Memory B cell (primary cell): ENCODE data around the gene CPPED1.
A peak's percentile ranks its signal among the peaks of the same experiment; 100 is the strongest.

Experiments used
- ATAC-seq: fragments of 150-1000 bp; cut with Tn5 transposase; 2 replicates; pipeline ENCODE4 v1.10.0; 2021; ENCODE audit warnings: low read depth, mild to moderate bottlenecking, moderate library complexity
- DNase-seq, 2 donors: peaks; one replicate each; pipeline ENCODE4 v3.0.0; 2022; ENCODE audit warnings: low spot score in 2 of 2
- H3K27ac Mint-ChIP-seq: one replicate; pipeline ENCODE4 v1.8.0; 2022; ENCODE audit warnings: mild to moderate bottlenecking, moderate library complexity, mixed read lengths
- H3K27me3 Mint-ChIP-seq: one replicate; pipeline ENCODE4 v1.8.0; 2022; ENCODE audit warnings: mixed read lengths
- H3K36me3 Mint-ChIP-seq: one replicate; pipeline ENCODE4 v1.8.0; 2022; ENCODE audit warnings: mild to moderate bottlenecking, mixed read lengths
- H3K4me1 Mint-ChIP-seq: one replicate; pipeline ENCODE4 v1.8.0; 2022; ENCODE audit warnings: mixed read lengths
- H3K4me3 Mint-ChIP-seq: one replicate; pipeline ENCODE4 v1.8.0; 2022; ENCODE audit warnings: mild to moderate bottlenecking, moderate library complexity, mixed read lengths
- H3K9me3 Mint-ChIP-seq: one replicate; pipeline ENCODE4 v1.8.0; 2022; ENCODE audit warnings: mixed read lengths

CPPED1 gene

GRCh38 chr16:12688951-12689850 is 114.5 kb downstream of the CPPED1 start:
- H3K4me1 Mint-ChIP-seq, result no peaks in the 10 kb centered on the region
- DNase-seq (no peak), ATAC-seq (no peak)
- no peaks in the 10 kb centered on the region for H3K9me3 Mint-ChIP-seq
- no peaks in the 10 kb centered on the region for H3K27me3 Mint-ChIP-seq
- H3K27ac Mint-ChIP-seq, result no peak overlapping the region
- no peak overlapping the region for H3K4me3 Mint-ChIP-seq
- peaks cover 22% of the 10 kb centered on the region for H3K36me3 Mint-ChIP-seq

DNA sequence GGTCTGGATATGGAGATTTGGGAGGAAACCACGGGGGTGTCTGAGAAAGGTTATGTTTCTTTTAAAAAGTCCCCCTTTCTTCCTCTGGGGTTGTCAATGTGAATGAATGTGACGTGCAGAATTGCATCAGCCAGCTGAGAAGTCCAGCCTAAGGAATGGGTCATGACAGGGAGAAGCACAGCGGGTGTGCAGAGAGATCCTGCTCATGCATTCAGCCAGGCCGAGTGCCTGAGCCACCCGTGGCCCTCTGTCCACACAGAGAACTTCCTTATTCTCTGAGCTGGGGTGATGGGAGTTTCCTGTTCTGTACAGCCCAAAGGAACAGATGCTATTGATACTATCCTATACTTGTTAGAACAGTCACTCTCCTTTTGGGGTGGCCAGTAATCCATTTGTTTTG is 117.9 kb downstream of the CPPED1 start:
- H3K9me3 Mint-ChIP-seq, result no peaks in the 10 kb centered on the region
- H3K27me3 Mint-ChIP-seq, result no peaks in the 10 kb centered on the region
- DNase-seq, result no peak
- H3K27ac Mint-ChIP-seq, result no peak overlapping the region
- no peaks in the 10 kb centered on the region for H3K4me1 Mint-ChIP-seq
- ATAC-seq, result no peak
- no peak overlapping the region for H3K4me3 Mint-ChIP-seq
- peaks cover 17% of the 10 kb centered on the region for H3K36me3 Mint-ChIP-seq

- peaks cover 3% of the 10 kb centered on the region for H3K9me3 Mint-ChIP-seq
- DNase-seq, result no peak
- H3K36me3 Mint-ChIP-seq, result peaks cover 15% of the 10 kb centered on the region
- no peak for ATAC-seq
- H3K27me3 Mint-ChIP-seq, result no peaks in the 10 kb centered on the region
- no peak overlapping the region for H3K4me3 Mint-ChIP-seq
- no peak overlapping the region for H3K27ac Mint-ChIP-seq
- peaks cover under 1% of the 10 kb centered on the region for H3K4me1 Mint-ChIP-seq
Observed at GRCh38 chr16:12682432-12683165, 121.1 kb downstream of the CPPED1 start.

DNA sequence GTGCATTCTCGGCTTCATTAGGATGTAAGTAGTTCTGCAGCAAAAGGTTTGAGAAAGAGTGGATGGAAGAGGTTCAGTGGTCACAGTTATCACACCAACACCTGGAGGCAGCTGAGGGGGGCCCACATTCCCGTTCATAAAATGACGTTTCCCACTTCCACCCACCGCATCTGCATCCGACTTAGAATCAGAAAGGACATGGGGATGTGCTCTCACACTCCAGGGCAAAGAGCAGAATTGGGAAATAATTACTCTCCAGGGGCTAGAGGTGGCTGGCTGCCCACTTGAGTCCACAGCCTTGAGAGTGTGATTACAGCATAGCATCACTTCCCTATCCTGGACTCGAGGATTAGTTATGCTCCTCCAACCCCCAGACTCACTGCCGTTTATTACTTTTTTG is 122.0 kb downstream of the CPPED1 start:
- Mint-ChIP-seq H3K4me3 (no peak overlapping the region), H3K27ac (no peak overlapping the region), H3K27me3 (no peaks in the 10 kb centered on the region), H3K4me1 (peaks cover 8% of the 10 kb centered on the region), H3K36me3 (peaks cover 15% of the 10 kb centered on the region), H3K9me3 (peaks cover 3% of the 10 kb centered on the region)
- DNase-seq (no peak), ATAC-seq (no peak)

GRCh38 chr16:12680531-12680930 is 123.2 kb downstream of the CPPED1 start:
- no peak overlapping the region for H3K4me3 Mint-ChIP-seq
- DNase-seq (no peak), ATAC-seq (no peak)
- H3K9me3 Mint-ChIP-seq, result peaks cover 3% of the 10 kb centered on the region
- H3K4me1 Mint-ChIP-seq, result peaks cover 8% of the 10 kb centered on the region
- H3K27ac Mint-ChIP-seq, result no peak overlapping the region
- H3K27me3 Mint-ChIP-seq, result no peaks in the 10 kb centered on the region
- peaks cover 15% of the 10 kb centered on the region for H3K36me3 Mint-ChIP-seq

DNA sequence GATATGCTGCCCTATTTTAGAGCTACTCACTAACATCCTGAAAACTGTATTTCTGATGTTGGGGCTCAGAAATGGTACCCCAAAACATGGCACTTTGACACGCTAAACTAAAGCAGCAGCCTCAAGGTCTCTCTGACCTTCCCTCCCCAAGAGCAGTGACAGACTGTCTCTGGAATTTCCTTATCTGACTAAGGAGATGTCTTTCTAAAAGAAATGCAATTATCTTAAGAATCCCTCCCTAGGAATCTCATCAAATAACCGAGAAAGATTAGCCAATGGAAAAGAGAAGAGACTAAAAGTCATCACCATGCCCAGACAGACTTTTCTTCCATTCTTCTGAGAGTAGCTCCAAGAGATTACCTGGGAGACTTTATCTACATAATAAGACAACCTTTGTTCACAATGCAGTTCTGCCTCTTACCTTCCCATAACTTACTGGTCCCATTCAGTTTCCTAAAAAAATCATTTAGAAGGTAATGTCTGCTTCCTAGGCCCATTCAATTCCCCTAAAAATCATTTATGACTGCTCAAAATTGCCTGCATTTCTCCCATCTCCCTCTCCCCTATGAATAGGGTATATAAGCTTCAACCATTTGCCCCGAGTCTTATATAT is 123.9 kb downstream of the CPPED1 start:
- DNase-seq (no peak), ATAC-seq (no peak)
- Mint-ChIP-seq H3K36me3 (peaks cover 15% of the 10 kb centered on the region), H3K27me3 (no peaks in the 10 kb centered on the region), H3K4me1 (peaks cover 8% of the 10 kb centered on the region), H3K9me3 (peaks cover 3% of the 10 kb centered on the region), H3K27ac (no peak overlapping the region), H3K4me3 (no peak overlapping the region)

DNA sequence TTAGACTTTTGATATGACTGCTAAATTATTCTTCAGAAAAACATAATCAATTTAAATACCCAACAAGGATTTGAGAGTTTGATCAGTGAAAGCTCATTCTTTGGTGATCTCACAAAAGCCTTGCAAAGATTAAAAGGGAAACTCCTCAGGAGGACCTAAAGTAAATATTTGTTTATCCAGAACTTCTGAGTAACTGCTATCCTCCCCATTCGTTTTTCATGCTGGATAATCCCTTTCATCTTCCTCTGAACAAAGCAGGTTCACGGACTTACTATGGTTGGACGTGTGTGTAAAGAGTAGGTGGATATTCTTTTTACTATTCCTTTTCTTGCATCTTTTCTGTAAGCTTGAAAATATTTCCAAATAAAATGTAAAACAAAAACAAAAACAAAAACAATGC is 124.7 kb downstream of the CPPED1 start:
- Mint-ChIP-seq H3K27ac (no peak overlapping the region), H3K27me3 (no peaks in the 10 kb centered on the region), H3K4me3 (no peak overlapping the region), H3K4me1 (peaks cover 8% of the 10 kb centered on the region), H3K9me3 (peaks cover 3% of the 10 kb centered on the region), H3K36me3 (peaks cover 14% of the 10 kb centered on the region)
- DNase-seq, result no peak
- no peak for ATAC-seq

DNA sequence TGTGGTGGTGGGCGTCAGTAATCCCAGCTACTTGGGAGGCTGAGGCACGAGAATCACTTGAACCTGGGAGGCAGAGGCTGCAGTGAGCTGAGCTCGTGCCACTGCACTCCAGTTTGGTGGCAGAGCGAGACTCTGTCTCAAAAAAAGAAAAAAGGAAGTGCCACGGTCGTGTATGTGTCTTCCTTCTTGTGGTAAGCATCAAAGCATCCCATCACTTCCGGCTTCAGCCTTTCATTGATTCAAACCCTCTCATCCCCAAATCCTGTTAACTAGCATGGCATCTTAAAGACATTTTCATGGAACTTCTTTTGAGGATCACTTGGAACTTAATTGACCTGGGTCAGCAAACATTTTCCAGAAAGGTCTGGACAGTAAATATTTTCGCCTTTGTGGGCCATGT is 126.2 kb downstream of the CPPED1 start:
- H3K4me3 Mint-ChIP-seq, result no peak overlapping the region
- H3K36me3 Mint-ChIP-seq, result peaks cover 13% of the 10 kb centered on the region
- peaks cover 3% of the 10 kb centered on the region for H3K9me3 Mint-ChIP-seq
- H3K27ac Mint-ChIP-seq, result no peak overlapping the region
- H3K27me3 Mint-ChIP-seq, result no peaks in the 10 kb centered on the region
- DNase-seq (no peak), ATAC-seq (peak; percentile 37)
- H3K4me1 Mint-ChIP-seq, result peaks cover 8% of the 10 kb centered on the region

DNA sequence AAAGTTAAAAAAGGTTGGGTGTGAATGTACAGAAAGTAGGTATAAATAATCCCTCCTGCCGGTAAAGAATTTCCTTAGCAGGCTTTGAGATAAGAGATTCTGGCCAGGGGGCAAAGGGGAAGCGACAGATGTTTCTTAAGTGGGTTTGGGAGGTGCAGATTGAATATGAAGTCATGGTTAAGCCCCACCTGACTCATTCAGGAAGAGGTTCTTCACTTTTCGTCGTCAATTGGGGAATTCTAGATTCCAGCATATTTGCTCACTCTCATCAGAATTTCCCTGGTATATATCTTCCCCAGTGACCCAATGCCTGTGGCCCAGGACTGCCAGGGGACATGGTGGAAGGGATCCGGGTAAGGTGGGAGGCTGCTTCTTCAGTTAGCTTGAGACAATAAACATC is 127.8 kb downstream of the CPPED1 start:
- Mint-ChIP-seq H3K27ac (no peak overlapping the region), H3K36me3 (peaks cover 15% of the 10 kb centered on the region), H3K4me1 (peaks cover 8% of the 10 kb centered on the region), H3K9me3 (peaks cover 3% of the 10 kb centered on the region), H3K4me3 (no peak overlapping the region), H3K27me3 (no peaks in the 10 kb centered on the region)
- no peak for DNase-seq
- no peak for ATAC-seq

- DNase-seq (no peak), ATAC-seq (no peak)
- Mint-ChIP-seq H3K27ac (no peak overlapping the region), H3K4me3 (no peak overlapping the region), H3K4me1 (peaks cover 8% of the 10 kb centered on the region), H3K27me3 (no peaks in the 10 kb centered on the region), H3K36me3 (peaks cover 18% of the 10 kb centered on the region), H3K9me3 (peaks cover 3% of the 10 kb centered on the region)
Observed at GRCh38 chr16:12675046-12675445, 128.6 kb downstream of the CPPED1 start.

GRCh38 chr16:12674524-12674923 is 129.2 kb downstream of the CPPED1 start:
- no peak overlapping the region for H3K27ac Mint-ChIP-seq
- peaks cover 16% of the 10 kb centered on the region for H3K36me3 Mint-ChIP-seq
- no peak for DNase-seq
- no peak overlapping the region for H3K4me3 Mint-ChIP-seq
- peaks cover 2% of the 10 kb centered on the region for H3K9me3 Mint-ChIP-seq
- no peaks in the 10 kb centered on the region for H3K27me3 Mint-ChIP-seq
- peaks cover 8% of the 10 kb centered on the region for H3K4me1 Mint-ChIP-seq
- no peak for ATAC-seq

- H3K27me3 Mint-ChIP-seq, result no peaks in the 10 kb centered on the region
- DNase-seq, result no peak
- H3K27ac Mint-ChIP-seq, result no peak overlapping the region
- no peak for ATAC-seq
- no peak overlapping the region for H3K4me3 Mint-ChIP-seq
- H3K4me1 Mint-ChIP-seq, result peaks cover 8% of the 10 kb centered on the region
- H3K9me3 Mint-ChIP-seq, result peaks cover 2% of the 10 kb centered on the region
- peaks cover 20% of the 10 kb centered on the region for H3K36me3 Mint-ChIP-seq
Observed at GRCh38 chr16:12674071-12674470, 129.6 kb downstream of the CPPED1 start.

DNA sequence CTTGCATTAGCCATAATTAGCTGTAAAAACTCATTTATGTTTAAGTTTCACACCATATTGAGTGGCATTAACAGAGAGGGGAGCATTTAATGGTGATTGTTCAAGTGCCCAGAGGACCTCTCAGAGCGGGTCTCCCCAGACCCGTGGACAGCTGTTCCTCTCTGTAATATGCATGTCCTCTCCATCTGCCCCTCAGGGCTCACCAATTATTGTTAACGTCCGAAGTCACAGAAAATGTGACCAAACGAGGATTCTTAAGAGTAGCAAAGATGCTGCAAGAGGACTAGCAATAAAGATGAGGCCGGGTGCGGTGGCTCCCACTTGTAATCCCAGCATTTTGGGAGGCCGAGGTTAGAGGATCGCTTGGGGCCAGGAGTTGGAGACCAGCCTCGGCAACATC is 130.2 kb downstream of the CPPED1 start:
- ATAC-seq (no peak), DNase-seq (no peak)
- Mint-ChIP-seq H3K36me3 (peaks cover 26% of the 10 kb centered on the region), H3K9me3 (peaks cover 4% of the 10 kb centered on the region), H3K4me1 (peaks cover 8% of the 10 kb centered on the region), H3K27ac (no peak overlapping the region), H3K4me3 (no peak overlapping the region), H3K27me3 (no peaks in the 10 kb centered on the region)

GRCh38 chr16:12672986-12673385 is 130.7 kb downstream of the CPPED1 start:
- peaks cover 8% of the 10 kb centered on the region for H3K4me1 Mint-ChIP-seq
- peaks cover 4% of the 10 kb centered on the region for H3K9me3 Mint-ChIP-seq
- no peak for ATAC-seq
- no peak overlapping the region for H3K4me3 Mint-ChIP-seq
- no peak for DNase-seq
- peaks cover 28% of the 10 kb centered on the region for H3K36me3 Mint-ChIP-seq
- H3K27ac Mint-ChIP-seq, result no peak overlapping the region
- no peaks in the 10 kb centered on the region for H3K27me3 Mint-ChIP-seq
